ENCODE results near the gene SEMA4C.

DNA sequence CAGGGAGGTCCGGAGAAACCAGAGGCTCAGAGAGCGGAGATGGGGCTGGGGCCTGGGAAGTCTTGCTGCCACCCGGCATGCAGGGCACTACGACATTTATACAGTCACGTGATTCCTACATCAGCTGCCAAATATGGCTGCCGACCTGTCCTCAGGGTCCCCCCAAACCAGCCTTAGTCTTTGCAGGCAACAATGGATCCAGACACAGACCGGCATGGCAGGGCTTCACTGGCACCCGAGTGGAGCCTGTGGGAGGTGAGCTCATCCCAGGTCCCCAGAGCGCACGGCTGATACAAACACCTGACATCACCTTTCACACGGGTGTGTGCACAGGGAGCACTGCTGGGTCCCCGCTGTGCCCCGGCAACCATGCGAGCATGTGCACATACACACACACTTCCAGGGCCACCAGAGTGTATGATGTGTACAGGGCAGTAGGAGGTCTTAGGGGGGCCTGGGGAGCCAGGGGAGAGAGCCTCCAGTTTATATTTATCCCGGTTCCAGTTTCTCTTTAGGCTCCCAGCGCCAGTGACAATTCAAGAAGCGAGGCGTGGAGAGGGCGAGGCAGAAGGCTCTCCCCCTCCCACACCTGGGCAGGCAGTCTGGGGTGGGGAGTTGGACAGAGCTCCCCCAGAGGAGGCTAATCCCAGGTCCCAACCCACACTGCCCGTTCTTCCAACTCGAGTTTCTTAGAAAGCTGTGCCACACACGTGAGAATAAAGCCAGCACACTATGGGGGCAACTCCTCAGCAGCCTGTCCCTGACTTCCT lies 2.7 kb downstream of the SEMA4C start:
- TF ChIP-seq, protein P1, sequence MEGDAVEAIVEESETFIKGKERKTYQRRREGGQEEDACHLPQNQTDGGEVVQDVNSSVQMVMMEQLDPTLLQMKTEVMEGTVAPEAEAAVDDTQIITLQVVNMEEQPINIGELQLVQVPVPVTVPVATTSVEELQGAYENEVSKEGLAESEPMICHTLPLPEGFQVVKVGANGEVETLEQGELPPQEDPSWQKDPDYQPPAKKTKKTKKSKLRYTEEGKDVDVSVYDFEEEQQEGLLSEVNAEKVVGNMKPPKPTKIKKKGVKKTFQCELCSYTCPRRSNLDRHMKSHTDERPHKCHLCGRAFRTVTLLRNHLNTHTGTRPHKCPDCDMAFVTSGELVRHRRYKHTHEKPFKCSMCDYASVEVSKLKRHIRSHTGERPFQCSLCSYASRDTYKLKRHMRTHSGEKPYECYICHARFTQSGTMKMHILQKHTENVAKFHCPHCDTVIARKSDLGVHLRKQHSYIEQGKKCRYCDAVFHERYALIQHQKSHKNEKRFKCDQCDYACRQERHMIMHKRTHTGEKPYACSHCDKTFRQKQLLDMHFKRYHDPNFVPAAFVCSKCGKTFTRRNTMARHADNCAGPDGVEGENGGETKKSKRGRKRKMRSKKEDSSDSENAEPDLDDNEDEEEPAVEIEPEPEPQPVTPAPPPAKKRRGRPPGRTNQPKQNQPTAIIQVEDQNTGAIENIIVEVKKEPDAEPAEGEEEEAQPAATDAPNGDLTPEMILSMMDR (IDR thresholded peaks at IDR 0.05) = no peak
- TF ChIP-seq EZH2 (IDR thresholded peaks at IDR 0.05) = no peak

Data from neural progenitor cell (in vitro differentiated cells).